GM12878 (cell line): ENCODE data around the gene ABHD17A. TPM values are rescaled to one million over a fixed set of nuclear protein-coding genes. Genes with fewer than 3 reads are reported as not detected.

Experiments used
- ATAC-seq: fragments of 200-7000 bp; cut with Tn5 transposase; 3 replicates; pipeline ENCODE4 v1.9.1; 2020; ENCODE audit warnings: mild to moderate bottlenecking, moderate library complexity
- BruUV-seq: library from RNA; stranded (reverse); fragments of 400-500 nt; replicated peaks from 2 replicates; lab custom pipeline; 2021; lab: Mats Ljungman, UMichigan
- CTCF ChIA-PET: fragments of 300-600 bp; sonication (Branson Sonifier 250); formaldehyde crosslinking; extraction: SDS; loops from one replicate; lab custom pipeline; 2021; ENCODE audit warnings: inconsistent platforms; lab: Yijun Ruan, JAX
- POLR2A ChIA-PET: fragments of 350-600 bp; formaldehyde crosslinking; extraction: SDS; loops from one replicate; lab custom pipeline; 2021; ENCODE audit warnings: inconsistent platforms; lab: Charles Lee
- RAD21 ChIA-PET: fragments of 300-600 bp; sonication (Branson Sonifier 250); formaldehyde crosslinking; loops from one replicate; lab custom pipeline; 2023; ENCODE audit warnings: antibody characterized with exemption; ENCODE audit not compliant: unreplicated experiment; lab: Charles Lee
- SMC1A ChIA-PET: fragments of 300-600 bp; sonication (Branson Sonifier 250); formaldehyde crosslinking; loops from one replicate; lab custom pipeline; 2023; ENCODE audit not compliant: unreplicated experiment, uncharacterized antibody; lab: Charles Lee
- DNase-seq: peaks from one replicate; pipeline ENCODE4 v3.0.0-alpha.2; 2011; ENCODE audit warnings: low read depth, low spot score
- FAIRE-seq: peaks from 3 replicates; lab custom pipeline; 2011; peaks lifted over from hg19 to GRCh38; lab: Jason Lieb, UNC
- H2AFZ ChIP-seq: 2 replicates; pipeline ENCODE4 v1.6.0; 2011; ENCODE audit warnings: low read depth, low read length, control low read depth; ENCODE audit not compliant: control insufficient read depth
- H3K27ac ChIP-seq: 2 replicates; pipeline ENCODE4 v1.5.1; 2011; ENCODE audit warnings: control low read depth; ENCODE audit not compliant: control insufficient read depth, insufficient read depth
- H3K27me3 ChIP-seq, 2 experiments: replicated peaks in 1 of 2; 2 replicates each; pipeline versions ENCODE4 v1.6.0 to v1.6.1; 2011; ENCODE audit warnings: low read length in 1 of 2; ENCODE audit not compliant: control insufficient read depth in 2 of 2, insufficient read depth in 2 of 2
- H3K36me3 ChIP-seq, 2 experiments: 2 replicates each; pipeline ENCODE4 v1.5.1; 2011; ENCODE audit warnings: low read length in 1 of 2; ENCODE audit not compliant: control insufficient read depth in 2 of 2, insufficient read depth in 2 of 2
- H3K4me1 ChIP-seq: 2 replicates; pipeline ENCODE4 v1.6.1; 2011; ENCODE audit warnings: mild to moderate bottlenecking, low read length, moderate library complexity, mixed read lengths; ENCODE audit not compliant: control insufficient read depth, insufficient read depth
- H3K4me2 ChIP-seq: 2 replicates; pipeline ENCODE4 v1.6.0; 2011; ENCODE audit warnings: control low read depth; ENCODE audit not compliant: control insufficient read depth, insufficient read depth
- H3K4me3 ChIP-seq: fragments of 200-600 bp; sonication (generic); 2 replicates; pipeline ENCODE4 v1.5.1; 2016
- H3K79me2 ChIP-seq: 2 replicates; pipeline ENCODE4 v1.6.0; 2011; ENCODE audit warnings: low read length; ENCODE audit not compliant: control insufficient read depth, insufficient read depth
- H3K9ac ChIP-seq: 2 replicates; pipeline ENCODE4 v1.8.0; 2011; ENCODE audit warnings: low read length, control low read depth, mixed read lengths; ENCODE audit not compliant: control insufficient read depth, insufficient read depth
- H3K9me3 ChIP-seq: replicated peaks from 3 replicates; pipeline ENCODE4 v1.5.1; 2011; ENCODE audit warnings: mild to moderate bottlenecking, low read length; ENCODE audit not compliant: control insufficient read depth, insufficient read depth
- H4K20me1 ChIP-seq: 2 replicates; pipeline ENCODE4 v1.6.0; 2011; ENCODE audit not compliant: control insufficient read depth, insufficient read depth
- EED ChIP-seq: sonication (generic); IDR thresholded peaks from 2 replicates; pipeline ENCODE4 v1.6.1; 2016; ENCODE audit warnings: antibody characterized with exemption, low read depth
- ELK1 ChIP-seq: IDR thresholded peaks from 2 replicates; pipeline ENCODE4 v1.6.1; 2012; ENCODE audit warnings: low read depth, low read length, improper control_type of control experiment
- JUNB ChIP-seq: IDR thresholded peaks from 2 replicates; pipeline ENCODE4 v1.6.1; 2016; ENCODE audit warnings: antibody characterized with exemption, mild to moderate bottlenecking
- MLLT1 ChIP-seq: fragments of 450-650 bp; IDR thresholded peaks from 2 replicates; pipeline ENCODE4 v1.6.1; 2016; ENCODE audit warnings: mild to moderate bottlenecking
- NBN ChIP-seq: fragments of 450-650 bp; IDR thresholded peaks from 2 replicates; pipeline ENCODE4 v1.6.1; 2016
- POLR2A ChIP-seq: IDR thresholded peaks from 2 replicates; pipeline ENCODE4 v1.6.1; 2011; ENCODE audit warnings: low read depth, mild to moderate bottlenecking, low read length
- RELB ChIP-seq: fragments of 450-650 bp; IDR thresholded peaks from 2 replicates; pipeline ENCODE4 v1.6.1; 2017; ENCODE audit warnings: low read depth, mild to moderate bottlenecking, moderate library complexity
- SMAD5 ChIP-seq: IDR thresholded peaks from 2 replicates; pipeline ENCODE4 v1.6.1; 2016; ENCODE audit warnings: antibody characterized with exemption, low read depth
- WGBS: methylation state at CpG from one replicate; pipeline ENCODE4 v1.1.6; 2016; ENCODE audit warnings: low lambda C conversion rate; ENCODE audit not compliant: insufficient replicate concordance, insufficient coverage; ENCODE audit errors: missing lambda C conversion rate; 5-methylcytosine and 5-hydroxymethylcytosine counted together
- in situ Hi-C: fragments of 300-500 bp; cut with MboI; formaldehyde crosslinking; loops from 9 replicates; pipeline ENCODE4 v1.14.3; 2018; ENCODE audit warnings: mixed read lengths
- intact Hi-C: fragments of 100-400 bp; cut with micrococcal nuclease; formaldehyde crosslinking; loops from one replicate; pipeline ENCODE4 v1.14.2; 2022; ENCODE audit not compliant: unreplicated experiment
- polyA plus RNA-seq, 11 experiments: library from polyadenylated mRNA; depleted of rRNA in 4 of 11; unstranded in 6 of 11; stranded (reverse) in 5 of 11; fragments of >200 nt; fragmentation: Nextera tagmentation in 4 of 11; fragmentation: Illumina TruSeq in 1 of 11; extraction: Ambion mirVana in 4 of 11; extraction: Trizol in 1 of 11; gene quantifications; 1 replicate in 1 of 11; 2 replicates in 10 of 11; pipeline versions ENCODE4 v1.2.1 to v1.2.3, GENCODE V29; 2011 to 2016; ENCODE audit warnings: inconsistent platforms in 2 of 11, missing spikeins in 2 of 11, low read depth in 1 of 11
- total RNA-seq, 4 experiments: library from RNA; depleted of rRNA in 3 of 4; stranded (reverse); fragments of >200 nt in 3 of 4; fragmentation: Illumina TruSeq in 1 of 4; extraction: Trizol in 1 of 4; gene quantifications; 2 replicates each; pipeline versions ENCODE4 v1.2.1 to v1.2.3, GENCODE V29; 2013 to 2021

The ABHD17A gene
- total and polyA plus RNA-seq, 10 of the 15 experiments (the other 5 are each of a cell fraction or from before 2014, with no cell fraction given) = 0.13 to 126 (median 28.8) TPM; not detected in 1

- peak; percentile 57 for TF ChIP-seq POLR2A
- peak; percentile 54 for TF ChIP-seq EED
- TF ChIP-seq JUNB = no peak
These were observed 28.3 kb downstream of the ABHD17A start (continued) for GRCh38 chr19:1856698-1857603.

DNA sequence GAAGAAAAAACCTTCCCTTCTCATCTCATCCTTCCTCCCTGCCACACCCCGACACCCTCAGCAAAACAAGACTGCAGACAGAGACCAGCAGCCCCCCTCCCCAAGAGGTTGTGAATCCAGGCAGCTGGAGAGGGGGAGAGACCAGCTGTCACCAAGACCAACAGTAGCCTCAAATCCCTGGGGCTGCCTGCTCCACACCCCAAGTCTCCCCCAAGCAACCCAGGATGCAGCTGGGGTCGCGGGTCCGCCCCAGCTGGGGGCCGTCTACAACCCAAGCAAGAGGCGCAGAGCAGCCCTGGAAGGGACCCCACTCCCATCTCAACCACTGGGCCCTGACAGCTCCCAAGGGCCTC lies 29.0 kb downstream of the ABHD17A start:
- ATAC-seq (no peak), FAIRE-seq (peak; percentile 18), DNase-seq (no peak)
- TF ChIP-seq RELB (peak; percentile 12; the same call in 1 of the 2 replicates), NBN (0 out of 2 replicates have a peak, but pooled peaks have one; percentile 12), MLLT1 (0 out of 2 replicates have a peak, but pooled peaks have one; percentile 34), ELK1 (0 out of 2 replicates have a peak, but pooled peaks have one; percentile 23), SMAD5 (no peak)
- in situ Hi-C loops (loop anchor here (25.0 kb wide), 1 partner anchor 1506 kb away; the partner anchor contains the start of gene NFIC), intact Hi-C loops (no loop called here)
- ChIA-PET CTCF (interaction anchor here (0.9 kb wide), 1 partner anchor 86 kb away, joined by 3 read pairs; no protein-coding TSS in a partner anchor), POLR2A (interaction anchor here (1.0 to 1.6 kb wide), 3 partner anchors 7 to 48 kb away, joined by 3 to 6 read pairs (median 4); no protein-coding TSS in a partner anchor), SMC1A (no interaction called here), RAD21 (interaction anchor here (1.0 to 1.6 kb wide), 4 partner anchors 9 to 41 kb away, joined by 3 to 6 read pairs (median 4); no protein-coding TSS in a partner anchor)
- no TSS peak for BruUV-seq
- Histone ChIP-seq H2AFZ (peak overlapping the region; percentile 61), H3K27me3 (no peaks in the 10 kb centered on the region), H3K36me3 (peaks cover 0 to 3% of the 10 kb centered on the region in 2 experiments; a peak in 2 of 4 replicates), H3K27ac (peak overlapping the region; percentile 87), H3K4me1 (peaks cover 22% of the 10 kb centered on the region), H3K4me2 (peak overlapping the region; percentile 96), H3K9me3 (no peaks in the 10 kb centered on the region), H3K9ac (peak overlapping the region; percentile 80), H3K79me2 (peaks cover 76% of the 10 kb centered on the region), H3K4me3 (peak overlapping the region; percentile 82), H4K20me1 (peaks cover 6% of the 10 kb centered on the region; the same call in 1 of the 2 replicates)
- 0% methylated on average over 6 of the region's 6 CpGs for WGBS
